GM19455 (cell line): Measurements from ENCODE around the gene CAMK1.

Experiments
- ATAC-seq: cut with Tn5 transposase; IDR thresholded peaks from one replicate; pipeline ENCODE4 v1.9.1; 2021; ENCODE audit not compliant: unreplicated experiment

CAMK1 gene

GRCh38 chr3:9713142-9713541 lies 56.6 kb downstream of the CAMK1 start:
- no peak for ATAC-seq

- no peak for ATAC-seq
These were observed 57.3 kb downstream of the CAMK1 start for GRCh38 chr3:9712415-9712814.

GRCh38 chr3:9710174-9710739 lies 59.5 kb downstream of the CAMK1 start:
- ATAC-seq = no peak
